Smooth muscle cell (in vitro differentiated cells): ENCODE results near the gene SLC22A2. TPM values are rescaled to one million over a fixed set of nuclear protein-coding genes. Genes with fewer than 3 reads are reported as not detected.

ENCODE experiments used
- DNase-seq: peaks from one replicate; lab custom pipeline; 2025; ENCODE audit not compliant: unreplicated experiment; lab: John Stamatoyannopoulos, UW
- H2AFZ ChIP-seq: fragments of 200-600 bp; sonication (generic); 2 replicates; pipeline ENCODE4 v1.6.0; 2016; ENCODE audit warnings: antibody characterized with exemption, low read depth, mild to moderate bottlenecking
- H3F3A ChIP-seq: fragments of 200-600 bp; sonication (generic); 2 replicates; pipeline ENCODE4 v1.6.0; 2017; ENCODE audit warnings: antibody characterized with exemption, low read depth
- H3K27ac ChIP-seq: fragments of 200-600 bp; sonication (generic); 2 replicates; pipeline ENCODE4 v1.5.1; 2016; ENCODE audit warnings: low read depth, mild to moderate bottlenecking
- H3K27me3 ChIP-seq: fragments of 200-600 bp; sonication (generic); 2 replicates; pipeline ENCODE4 v1.6.1; 2016; ENCODE audit warnings: low read depth, mild to moderate bottlenecking
- H3K36me3 ChIP-seq: fragments of 200-600 bp; sonication (generic); 2 replicates; pipeline ENCODE4 v1.5.1; 2016; ENCODE audit warnings: low read depth
- H3K4me1 ChIP-seq: fragments of 200-600 bp; sonication (generic); 2 replicates; pipeline ENCODE4 v1.5.1; 2016; ENCODE audit warnings: low read depth
- H3K4me2 ChIP-seq: fragments of 200-600 bp; sonication (generic); 2 replicates; pipeline ENCODE4 v1.6.0; 2016; ENCODE audit warnings: mild to moderate bottlenecking
- H3K4me3 ChIP-seq: fragments of 200-600 bp; sonication (generic); 2 replicates; pipeline ENCODE4 v1.5.1; 2016; ENCODE audit warnings: mild to moderate bottlenecking
- H3K79me2 ChIP-seq: fragments of 200-600 bp; sonication (generic); 2 replicates; pipeline ENCODE4 v1.6.0; 2016; ENCODE audit warnings: low read depth, mild to moderate bottlenecking
- H3K9ac ChIP-seq: fragments of 200-600 bp; sonication (generic); 2 replicates; pipeline ENCODE4 v1.6.0; 2016; ENCODE audit warnings: low read depth
- H3K9me3 ChIP-seq: fragments of 200-600 bp; sonication (generic); replicated peaks from 2 replicates; pipeline ENCODE4 v1.5.1; 2016; ENCODE audit warnings: low read depth
- H4K20me1 ChIP-seq: fragments of 200-600 bp; sonication (generic); 2 replicates; pipeline ENCODE4 v1.6.0; 2016; ENCODE audit warnings: low read depth
- WGBS: methylation state at CpG from one replicate; pipeline ENCODE4 v1.1.7; 2016; ENCODE audit warnings: low lambda C conversion rate; 5-methylcytosine and 5-hydroxymethylcytosine counted together
- polyA plus RNA-seq: library from polyadenylated mRNA; unstranded; fragments of >200 nt; fragmentation: Nextera tagmentation; extraction: Ambion mirVana; gene quantifications from 2 replicates; pipeline ENCODE4 v1.2.1, GENCODE V29; 2016
- total RNA-seq: library from RNA; depleted of rRNA; stranded (reverse); fragments of >200 nt; gene quantifications from 2 replicates; pipeline ENCODE4 v1.2.3, GENCODE V29; 2014
- TF ChIP-seq, protein P1 (sequence below): fragments of 200-600 bp; sonication (generic); IDR thresholded peaks from 2 replicates; pipeline ENCODE4 v1.5.1; 2017; ENCODE audit warnings: borderline replicate concordance, mild to moderate bottlenecking, antibody characterized with exemption; ENCODE audit not compliant: insufficient read depth, poor library complexity, severe bottlenecking

The SLC22A2 gene
- total and polyA plus RNA-seq, 2 experiments from 2014 or later = 3.5 to 7.0 TPM

DNA sequence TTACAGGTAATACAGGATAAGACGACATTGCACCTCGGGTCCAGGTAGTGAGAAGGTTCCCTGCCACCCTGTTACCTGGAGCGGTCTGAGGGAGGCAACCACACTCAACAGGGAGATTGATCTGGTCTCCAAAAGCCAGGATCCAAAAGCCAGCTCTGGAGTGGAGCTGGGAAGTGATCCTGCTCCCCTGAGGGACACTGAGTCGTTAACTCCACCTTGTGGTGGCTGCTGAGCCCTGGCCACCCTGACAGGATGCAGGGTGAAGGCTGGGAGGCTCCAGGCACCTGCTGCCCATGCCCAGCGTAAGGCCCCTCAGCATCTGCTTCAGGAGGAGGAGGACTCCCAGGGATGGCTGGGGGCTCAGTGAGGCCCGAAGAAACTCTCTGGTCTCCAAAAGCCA is 38.7 kb upstream of the SLC22A2 start:
- Histone ChIP-seq H3K27me3 (no peaks in the 10 kb centered on the region), H3K36me3 (no peaks in the 10 kb centered on the region), H3K27ac (no peak overlapping the region), H2AFZ (no peak overlapping the region), H3K4me3 (no peak overlapping the region), H3K9ac (no peak overlapping the region), H3K4me1 (no peaks in the 10 kb centered on the region), H3K79me2 (no peaks in the 10 kb centered on the region), H3K9me3 (no peaks in the 10 kb centered on the region), H3K4me2 (no peak overlapping the region), H4K20me1 (no peaks in the 10 kb centered on the region), H3F3A (no peaks in the 10 kb centered on the region)
- WGBS = 81% methylated on average over 6 of the region's 6 CpGs
- no peak for DNase-seq
- TF ChIP-seq, protein P1, sequence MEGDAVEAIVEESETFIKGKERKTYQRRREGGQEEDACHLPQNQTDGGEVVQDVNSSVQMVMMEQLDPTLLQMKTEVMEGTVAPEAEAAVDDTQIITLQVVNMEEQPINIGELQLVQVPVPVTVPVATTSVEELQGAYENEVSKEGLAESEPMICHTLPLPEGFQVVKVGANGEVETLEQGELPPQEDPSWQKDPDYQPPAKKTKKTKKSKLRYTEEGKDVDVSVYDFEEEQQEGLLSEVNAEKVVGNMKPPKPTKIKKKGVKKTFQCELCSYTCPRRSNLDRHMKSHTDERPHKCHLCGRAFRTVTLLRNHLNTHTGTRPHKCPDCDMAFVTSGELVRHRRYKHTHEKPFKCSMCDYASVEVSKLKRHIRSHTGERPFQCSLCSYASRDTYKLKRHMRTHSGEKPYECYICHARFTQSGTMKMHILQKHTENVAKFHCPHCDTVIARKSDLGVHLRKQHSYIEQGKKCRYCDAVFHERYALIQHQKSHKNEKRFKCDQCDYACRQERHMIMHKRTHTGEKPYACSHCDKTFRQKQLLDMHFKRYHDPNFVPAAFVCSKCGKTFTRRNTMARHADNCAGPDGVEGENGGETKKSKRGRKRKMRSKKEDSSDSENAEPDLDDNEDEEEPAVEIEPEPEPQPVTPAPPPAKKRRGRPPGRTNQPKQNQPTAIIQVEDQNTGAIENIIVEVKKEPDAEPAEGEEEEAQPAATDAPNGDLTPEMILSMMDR = no peak

DNA sequence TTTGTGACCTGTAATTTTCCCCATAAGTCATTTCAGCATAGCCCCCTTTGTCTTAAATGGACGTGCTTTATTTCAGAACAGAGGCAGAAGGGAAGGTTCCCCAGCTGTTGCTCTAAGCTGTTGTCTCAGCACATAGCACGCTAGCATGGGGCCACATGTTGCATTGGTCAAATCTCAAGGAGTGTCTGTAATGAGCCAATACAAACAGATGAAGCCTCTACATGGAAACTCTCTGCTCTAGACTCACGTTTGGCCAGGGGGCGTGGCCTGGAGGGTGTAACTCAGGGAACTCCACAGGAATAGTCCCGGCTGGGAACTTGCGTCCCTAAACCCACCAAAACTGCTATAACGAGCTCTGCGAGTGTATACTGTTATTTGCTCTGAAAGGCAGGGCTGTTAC is 35.2 kb upstream of the SLC22A2 start:
- H3F3A ChIP-seq = no peaks in the 10 kb centered on the region
- no peaks in the 10 kb centered on the region for H3K27me3 ChIP-seq
- no peak overlapping the region for H3K27ac ChIP-seq
- TF ChIP-seq, protein P1 = no peak
- DNase-seq = no peak
- no peak overlapping the region for H3K9ac ChIP-seq
- H3K4me3 ChIP-seq = no peak overlapping the region
- WGBS = 71% methylated on average over 8 of the region's 8 CpGs
- no peaks in the 10 kb centered on the region for H3K9me3 ChIP-seq
- no peaks in the 10 kb centered on the region for H3K79me2 ChIP-seq
- H3K4me2 ChIP-seq = no peak overlapping the region
- no peaks in the 10 kb centered on the region for H3K4me1 ChIP-seq
- peak overlapping the region; percentile 21 for H2AFZ ChIP-seq
- no peaks in the 10 kb centered on the region for H3K36me3 ChIP-seq
- H4K20me1 ChIP-seq = no peaks in the 10 kb centered on the region

DNA sequence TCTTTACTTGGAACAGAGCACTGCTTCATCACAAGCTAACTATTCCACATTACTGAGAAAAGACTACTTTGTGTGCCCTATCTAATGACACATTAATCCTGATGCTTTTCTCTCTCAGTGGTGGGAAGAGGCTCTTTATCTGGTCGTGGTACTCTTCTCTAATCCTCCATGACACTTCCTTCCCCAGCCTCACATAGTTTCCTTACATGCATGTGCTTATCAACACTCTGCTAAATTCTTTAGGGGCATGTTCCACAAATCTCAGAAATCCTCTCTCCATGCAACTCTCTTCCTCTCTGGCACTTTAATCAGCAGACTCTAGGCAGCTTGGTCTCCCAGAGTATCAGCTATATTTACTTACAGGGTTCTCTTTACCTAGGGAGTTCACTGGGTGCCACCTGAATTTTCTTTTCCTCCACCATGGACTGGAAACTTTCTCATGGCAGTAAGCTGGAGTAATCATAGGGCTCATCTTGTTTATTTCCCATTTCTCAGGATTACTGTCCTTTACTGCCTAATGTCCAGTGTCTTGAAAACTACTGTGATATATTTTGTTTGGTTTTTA is 27.0 kb upstream of the SLC22A2 start:
- TF ChIP-seq, protein P1 = no peak
- no peak for DNase-seq
- Histone ChIP-seq H3K79me2 (no peaks in the 10 kb centered on the region), H3K27me3 (no peaks in the 10 kb centered on the region), H3K4me2 (peak overlapping the region; percentile 60), H3K4me3 (no peak overlapping the region), H3K9ac (no peak overlapping the region), H3F3A (no peaks in the 10 kb centered on the region), H3K9me3 (no peaks in the 10 kb centered on the region), H3K4me1 (peaks cover 7% of the 10 kb centered on the region), H4K20me1 (no peaks in the 10 kb centered on the region), H3K27ac (peak overlapping the region; percentile 82), H2AFZ (no peak overlapping the region), H3K36me3 (no peaks in the 10 kb centered on the region)
- WGBS = 4% methylated on average over 1 of the region's 1 CpG

DNA sequence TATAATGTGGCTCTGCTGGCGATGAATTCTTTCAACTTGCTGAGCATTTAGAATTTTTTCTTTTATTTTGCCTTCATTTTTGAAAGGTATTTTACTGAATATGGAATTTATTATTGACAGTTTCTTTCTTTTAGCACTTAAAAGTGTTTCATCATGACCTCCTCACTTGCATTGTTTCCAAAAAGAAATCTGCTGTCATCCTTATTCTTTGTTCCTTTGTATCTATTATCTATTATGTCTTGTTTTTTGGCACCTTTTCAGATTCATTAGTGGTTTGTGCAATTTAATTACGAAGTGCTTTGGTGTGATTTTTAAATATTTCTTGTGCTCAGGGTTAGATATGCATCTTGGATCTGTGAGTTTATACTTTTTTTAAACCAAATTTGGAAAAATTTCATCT is 26.0 kb upstream of the SLC22A2 start:
- Histone ChIP-seq H3K4me2 (no peak overlapping the region), H2AFZ (no peak overlapping the region), H3K27ac (peak overlapping the region; percentile 82), H3K4me3 (no peak overlapping the region), H3K36me3 (no peaks in the 10 kb centered on the region), H3K27me3 (no peaks in the 10 kb centered on the region), H3K4me1 (peaks cover 7% of the 10 kb centered on the region), H3F3A (no peaks in the 10 kb centered on the region), H4K20me1 (no peaks in the 10 kb centered on the region), H3K79me2 (no peaks in the 10 kb centered on the region), H3K9ac (no peak overlapping the region), H3K9me3 (no peaks in the 10 kb centered on the region)
- no peak for DNase-seq
- WGBS = 98% methylated on average over 2 of the region's 2 CpGs
- TF ChIP-seq, protein P1 = no peak
